Panc1 (cell line): ENCODE results near the gene CYP3A5.

Source experiments
- POLR2AphosphoS5 ChIP-seq: IDR thresholded peaks from 2 replicates; pipeline ENCODE4 v1.6.1; 2012; ENCODE audit warnings: mild to moderate bottlenecking, low read depth, low read length, moderate library complexity
- SIN3A ChIP-seq: IDR thresholded peaks from 2 replicates; pipeline ENCODE4 v1.6.1; 2012; ENCODE audit warnings: low read depth, mild to moderate bottlenecking, low read length, moderate library complexity, borderline replicate concordance; ENCODE audit not compliant: insufficient read depth
- TCF7L2 ChIP-seq: IDR thresholded peaks from 2 replicates; pipeline ENCODE4 v1.6.1; 2011; ENCODE audit warnings: mild to moderate bottlenecking, low read depth, low read length, inconsistent platforms
- TF ChIP-seq, protein P1 (sequence below): fragments of 450-650 bp; IDR thresholded peaks from 2 replicates; pipeline ENCODE4 v1.5.1; 2017; ENCODE audit warnings: mild to moderate bottlenecking
- TF ChIP-seq, protein P2 (sequence below), 2 experiments: IDR thresholded peaks; 2 replicates each; pipeline ENCODE4 v1.6.1; 2011 to 2012; ENCODE audit warnings: low read depth in 2 of 2, control low read depth in 1 of 2, low read length in 1 of 2, mild to moderate bottlenecking in 1 of 2, moderate library complexity in 1 of 2; ENCODE audit not compliant: insufficient read depth in 1 of 2

DNA sequence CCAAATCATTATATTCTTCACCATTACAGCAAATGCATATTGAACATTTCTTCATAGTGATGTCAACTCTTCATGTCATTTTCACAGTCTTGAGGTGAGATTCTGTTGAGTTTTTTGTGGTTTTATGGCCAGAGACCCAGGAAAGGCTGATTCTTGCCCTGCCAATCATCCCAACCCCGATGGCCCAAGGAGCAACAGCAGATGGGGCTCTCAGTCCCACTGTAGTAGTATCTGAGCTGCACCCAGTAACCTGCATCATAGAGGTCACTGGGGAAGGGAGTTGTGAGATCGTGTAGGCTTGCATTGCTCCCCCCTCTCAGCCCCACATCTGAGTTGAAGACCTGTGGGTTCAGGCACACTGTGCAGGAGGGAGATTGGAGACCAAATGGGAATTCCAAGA lies 36.3 kb downstream of the CYP3A5 start:
- TF ChIP-seq, protein P1, sequence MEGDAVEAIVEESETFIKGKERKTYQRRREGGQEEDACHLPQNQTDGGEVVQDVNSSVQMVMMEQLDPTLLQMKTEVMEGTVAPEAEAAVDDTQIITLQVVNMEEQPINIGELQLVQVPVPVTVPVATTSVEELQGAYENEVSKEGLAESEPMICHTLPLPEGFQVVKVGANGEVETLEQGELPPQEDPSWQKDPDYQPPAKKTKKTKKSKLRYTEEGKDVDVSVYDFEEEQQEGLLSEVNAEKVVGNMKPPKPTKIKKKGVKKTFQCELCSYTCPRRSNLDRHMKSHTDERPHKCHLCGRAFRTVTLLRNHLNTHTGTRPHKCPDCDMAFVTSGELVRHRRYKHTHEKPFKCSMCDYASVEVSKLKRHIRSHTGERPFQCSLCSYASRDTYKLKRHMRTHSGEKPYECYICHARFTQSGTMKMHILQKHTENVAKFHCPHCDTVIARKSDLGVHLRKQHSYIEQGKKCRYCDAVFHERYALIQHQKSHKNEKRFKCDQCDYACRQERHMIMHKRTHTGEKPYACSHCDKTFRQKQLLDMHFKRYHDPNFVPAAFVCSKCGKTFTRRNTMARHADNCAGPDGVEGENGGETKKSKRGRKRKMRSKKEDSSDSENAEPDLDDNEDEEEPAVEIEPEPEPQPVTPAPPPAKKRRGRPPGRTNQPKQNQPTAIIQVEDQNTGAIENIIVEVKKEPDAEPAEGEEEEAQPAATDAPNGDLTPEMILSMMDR, result no peak
- TF ChIP-seq POLR2AphosphoS5 (no peak), TCF7L2 (no peak), SIN3A (no peak)
- TF ChIP-seq, protein P2, sequence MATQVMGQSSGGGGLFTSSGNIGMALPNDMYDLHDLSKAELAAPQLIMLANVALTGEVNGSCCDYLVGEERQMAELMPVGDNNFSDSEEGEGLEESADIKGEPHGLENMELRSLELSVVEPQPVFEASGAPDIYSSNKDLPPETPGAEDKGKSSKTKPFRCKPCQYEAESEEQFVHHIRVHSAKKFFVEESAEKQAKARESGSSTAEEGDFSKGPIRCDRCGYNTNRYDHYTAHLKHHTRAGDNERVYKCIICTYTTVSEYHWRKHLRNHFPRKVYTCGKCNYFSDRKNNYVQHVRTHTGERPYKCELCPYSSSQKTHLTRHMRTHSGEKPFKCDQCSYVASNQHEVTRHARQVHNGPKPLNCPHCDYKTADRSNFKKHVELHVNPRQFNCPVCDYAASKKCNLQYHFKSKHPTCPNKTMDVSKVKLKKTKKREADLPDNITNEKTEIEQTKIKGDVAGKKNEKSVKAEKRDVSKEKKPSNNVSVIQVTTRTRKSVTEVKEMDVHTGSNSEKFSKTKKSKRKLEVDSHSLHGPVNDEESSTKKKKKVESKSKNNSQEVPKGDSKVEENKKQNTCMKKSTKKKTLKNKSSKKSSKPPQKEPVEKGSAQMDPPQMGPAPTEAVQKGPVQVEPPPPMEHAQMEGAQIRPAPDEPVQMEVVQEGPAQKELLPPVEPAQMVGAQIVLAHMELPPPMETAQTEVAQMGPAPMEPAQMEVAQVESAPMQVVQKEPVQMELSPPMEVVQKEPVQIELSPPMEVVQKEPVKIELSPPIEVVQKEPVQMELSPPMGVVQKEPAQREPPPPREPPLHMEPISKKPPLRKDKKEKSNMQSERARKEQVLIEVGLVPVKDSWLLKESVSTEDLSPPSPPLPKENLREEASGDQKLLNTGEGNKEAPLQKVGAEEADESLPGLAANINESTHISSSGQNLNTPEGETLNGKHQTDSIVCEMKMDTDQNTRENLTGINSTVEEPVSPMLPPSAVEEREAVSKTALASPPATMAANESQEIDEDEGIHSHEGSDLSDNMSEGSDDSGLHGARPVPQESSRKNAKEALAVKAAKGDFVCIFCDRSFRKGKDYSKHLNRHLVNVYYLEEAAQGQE (IDR thresholded peaks at IDR 0.05; ENCODE audit: insufficient read depth in 1 of 2, low read depth in 2 of 2, low read length in 1 of 2), result no peak
